NT2/D1 (cell line): Measurements from ENCODE around the gene CAMTA1.

Source experiments
- SUZ12 ChIP-seq: IDR thresholded peaks from 2 replicates; pipeline ENCODE4 v1.6.1; 2011; ENCODE audit not compliant: insufficient read length, insufficient read depth; ENCODE audit errors: extremely low read depth
- YY1 ChIP-seq: IDR thresholded peaks from 2 replicates; pipeline ENCODE4 v1.6.1; 2011; ENCODE audit not compliant: insufficient read length, insufficient read depth
- ZNF274 ChIP-seq: IDR thresholded peaks from 2 replicates; pipeline ENCODE4 v1.6.1; 2011; ENCODE audit warnings: mild to moderate bottlenecking, low read depth, low read length

GRCh38 chr1:7462617-7463016 lies 677.4 kb downstream of the CAMTA1 start:
- TF ChIP-seq YY1 (no peak), ZNF274 (no peak), SUZ12 (no peak)
